ENCODE results near the gene KLHL21. TPM values are rescaled to one million over a fixed set of nuclear protein-coding genes. Genes with fewer than 3 reads are reported as not detected.

The KLHL21 gene
- total and polyA plus RNA-seq, 2 of the 4 experiments (the other 2 are of a cell fraction): 12.0 to 36.7 TPM

DNA sequence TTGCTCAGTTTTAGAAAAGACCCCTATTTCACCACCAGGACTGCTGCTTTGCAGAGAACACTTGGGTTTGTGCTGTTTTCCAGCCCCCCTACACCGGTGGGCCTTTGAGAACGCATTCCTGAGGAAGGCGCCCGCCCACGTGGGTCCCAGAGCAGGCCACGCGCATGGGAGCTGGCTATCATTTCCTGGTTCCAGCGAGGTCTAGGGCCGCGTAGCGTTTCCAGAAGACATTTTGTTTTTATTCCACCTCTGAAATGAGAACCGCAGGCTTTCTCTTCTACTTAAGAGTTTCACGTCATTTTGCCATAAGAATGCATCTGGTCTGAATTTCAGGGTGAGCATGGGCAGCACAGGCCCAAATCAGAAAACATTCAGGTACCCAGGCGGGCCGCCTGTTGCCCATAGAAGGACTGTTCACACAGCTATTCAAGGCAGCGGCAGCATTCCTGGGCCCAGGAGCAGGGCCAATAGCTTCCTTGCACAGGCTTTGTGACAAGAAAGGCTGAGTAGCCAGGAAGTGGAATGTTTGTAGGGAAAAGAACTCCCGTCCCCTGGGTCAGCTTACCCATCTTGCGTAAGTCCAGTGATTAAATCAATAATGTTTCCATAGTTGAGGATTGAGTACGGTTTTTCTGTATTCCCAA, 1.4 kb upstream of the KLHL21 start (continued):
- TF ChIP-seq SMC3 (IDR thresholded peaks at IDR 0.05; ENCODE audit: low read depth, low read length): no peak

DNA sequence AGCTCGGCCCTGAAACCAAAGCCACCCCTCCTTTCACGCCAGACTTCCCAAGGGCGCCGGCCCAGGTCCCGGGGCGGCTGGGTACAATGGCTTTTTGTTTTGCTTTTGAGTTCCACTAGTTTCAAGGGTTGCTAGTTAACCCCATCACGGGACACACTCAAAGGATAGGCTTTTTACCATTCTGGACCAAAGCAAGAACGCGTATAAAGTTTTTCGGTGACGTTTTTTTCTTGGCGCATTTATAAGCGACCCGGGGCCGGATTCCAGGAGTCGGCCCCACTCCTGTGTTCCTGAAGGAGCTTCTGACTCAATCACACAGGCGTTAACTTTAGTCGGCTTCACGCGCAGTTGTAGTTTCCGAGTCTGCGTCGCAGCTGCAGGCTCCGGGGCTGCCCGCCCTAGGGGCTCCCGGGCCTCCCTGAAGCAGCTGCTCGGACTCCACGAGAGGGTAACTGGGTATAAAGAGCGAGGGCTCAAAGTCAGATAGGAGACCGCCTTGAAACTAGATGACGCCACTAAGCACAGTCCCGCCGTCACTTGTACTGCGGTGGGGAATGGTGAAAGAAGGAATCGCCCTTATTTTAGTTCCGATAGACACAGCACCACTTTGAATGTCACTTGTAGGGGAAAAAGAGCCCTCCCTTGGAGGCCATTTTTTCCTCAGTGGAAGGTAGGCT, 707 bp upstream of the KLHL21 start:
- H2AK5ac ChIP-seq (ENCODE audit: low read depth, low read length): peak overlapping the region; percentile 79
- H4K8ac ChIP-seq (ENCODE audit: low read depth in 2 of 2, low read length in 2 of 2): peak overlapping the region; percentile 98
- intact Hi-C loops (cut with micrococcal nuclease): no loop called here
- peaks cover 6% of the 10 kb centered on the region; the same call in 1 of the 2 replicates for H3K36me3 ChIP-seq (ENCODE audit: control insufficient read depth, insufficient read depth, low read length)
- CTCF ChIA-PET: interaction anchor here (0.7 kb wide), 1 partner anchor 22 kb away, joined by 5 read pairs; no protein-coding TSS in a partner anchor
- peak overlapping the region; percentile 95 for H2BK120ac ChIP-seq (ENCODE audit: low read depth, low read length)
- H3K14ac ChIP-seq (replicated peaks; ENCODE audit: low read depth, low read length): peak overlapping the region; percentile 95
- H2BK5ac ChIP-seq (ENCODE audit: low read depth, low read length, poor library complexity, severe bottlenecking): peak overlapping the region; percentile 96
- H4K91ac ChIP-seq (ENCODE audit: insufficient read depth, low read depth, low read length): peak overlapping the region; percentile 96
- peaks cover 0 to 39% of the 10 kb centered on the region in 2 experiments; a peak in 2 of 4 replicates for H3K79me1 ChIP-seq (ENCODE audit: low read depth in 1 of 2, low read length in 2 of 2)
- peak overlapping the region; percentile 88 for H2AK9ac ChIP-seq (replicated peaks; ENCODE audit: low read depth, low read length, poor library complexity)
- peak overlapping the region; percentile 96 for H2AFZ ChIP-seq (replicated peaks; ENCODE audit: low read length, poor library complexity)
- H3K9ac ChIP-seq (ENCODE audit: low read depth, low read length): peak overlapping the region; percentile 81
- peak overlapping the region; percentile 94 for H3K56ac ChIP-seq (ENCODE audit: extremely low read depth, insufficient read depth, low read length)
- TF ChIP-seq NFE2L2 (IDR thresholded peaks at IDR 0.05; ENCODE audit: low read depth, low read length) (no peak), CHD1 (IDR thresholded peaks at IDR 0.05; ENCODE audit: low read depth, low read length) (no peak), RCOR1 (IDR thresholded peaks at IDR 0.05; ENCODE audit: insufficient replicate concordance, low read length) (no peak), MAZ (IDR thresholded peaks at IDR 0.05; ENCODE audit: borderline replicate concordance, low read depth, low read length) (peak; percentile 12; the same call in 1 of the 2 replicates), POLR2A (IDR thresholded peaks at IDR 0.05; ENCODE audit: low read depth, low read length) (peak; percentile 80), MAFK (IDR thresholded peaks at IDR 0.05; ENCODE audit: low read depth, low read length) (no peak)
- no TSS peak for BruUV-seq (replicated peaks)
- peak overlapping the region; percentile 81 for H3K18ac ChIP-seq (ENCODE audit: low read depth, low read length)
- 1% methylated on average over 17 of the region's 36 CpGs; no CpG with 5 or more reads in 1 of the 2 experiments for WGBS, 2 experiments (ENCODE audit: extremely low coverage in 2 of 2, insufficient read length in 1 of 2)
- peaks cover 14% of the 10 kb centered on the region for H3K4me1 ChIP-seq (ENCODE audit: control insufficient read depth, insufficient read depth, low read length)
- H3K27ac ChIP-seq (ENCODE audit: insufficient read depth, low read length): peak overlapping the region; percentile 95
- peak overlapping the region; percentile 49 for H3K4me3 ChIP-seq (ENCODE audit: insufficient read depth, low read depth, low read length)
- peak; percentile 79 for DNase-seq
- no peaks in the 10 kb centered on the region for H3K9me3 ChIP-seq (ENCODE audit: control insufficient read depth, insufficient read depth, low read length)
- peak overlapping the region; percentile 84 for H3K23ac ChIP-seq (ENCODE audit: low read depth, low read length)
- peak overlapping the region; percentile 89 for H2BK15ac ChIP-seq (ENCODE audit: low read depth, low read length)
- H4K20me1 ChIP-seq (ENCODE audit: insufficient read depth, low read length): peaks cover 38% of the 10 kb centered on the region
- peak overlapping the region; percentile 85 for H3K4ac ChIP-seq (ENCODE audit: low read depth, low read length)
- peaks cover 13% of the 10 kb centered on the region for H3K9me1 ChIP-seq (ENCODE audit: insufficient read depth, low read length)
- dilution Hi-C loops (cut with HindIII; ENCODE audit: low sequenced_read_pairs, unreplicated experiment): no loop called here
- H3K27me3 ChIP-seq (ENCODE audit: control insufficient read depth, insufficient read depth, low read length): no peaks in the 10 kb centered on the region
- in situ Hi-C loops (cut with MboI; ENCODE audit: low sequenced_read_pairs): no loop called here
- peak overlapping the region; percentile 96 for H4K5ac ChIP-seq (ENCODE audit: low read depth, low read length)
- peak overlapping the region; percentile 80 for H2BK20ac ChIP-seq (ENCODE audit: low read depth, low read length)
- POLR2A ChIA-PET (ENCODE audit: unreplicated experiment): no interaction called here
- peak; percentile 12 for ATAC-seq (ENCODE audit: low read depth)
- peak overlapping the region; percentile 75 for H3K4me2 ChIP-seq (ENCODE audit: low read depth, low read length)
